RKO (cell line): ENCODE results near the gene OR6C4.
"Not testable (repeated sequence)": the region's sequence is repeated elsewhere in the genome, so short reads cannot be mapped to it uniquely, and the experiment has no call there.

Experiments
- DNase-seq: peaks from one replicate; pipeline ENCODE4 v3.0.0-alpha.2; 2016; ENCODE audit warnings: low spot score

The OR6C4 gene

GRCh38 chr12:55549302-55549701, at the start of gene OR6C4:
Gene OR6C4, plus strand, starts transcription at chr12:55549602. Its CDS starts 1,625 bp downstream, at chr12:55551227.
- DNase-seq = no peak

DNA sequence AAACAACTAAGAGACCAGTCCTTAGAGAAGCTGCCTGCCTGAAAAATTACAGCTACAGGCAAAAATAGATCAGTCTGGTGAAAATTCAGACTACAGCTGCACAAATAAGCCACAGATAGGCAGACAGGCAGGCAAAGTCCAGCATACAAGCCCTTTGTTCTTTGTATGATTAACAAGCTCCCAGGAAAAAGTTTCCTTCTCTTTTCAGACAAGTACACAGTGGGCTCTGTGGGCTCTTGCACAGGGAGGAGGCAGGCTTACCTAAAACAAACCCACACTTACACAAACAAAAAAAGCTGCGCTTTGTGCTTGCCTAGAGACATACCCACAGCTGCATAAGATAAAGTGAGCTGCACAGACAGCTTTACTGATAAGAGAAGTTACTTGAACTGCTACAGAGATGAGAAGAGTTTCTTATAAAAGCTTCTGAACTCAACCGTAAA, 49.6 kb upstream of the OR6C4 start:
- no peak for DNase-seq

GRCh38 chr12:55501601-55502000, 47.8 kb upstream of the OR6C4 start:
- DNase-seq = no peak

DNA sequence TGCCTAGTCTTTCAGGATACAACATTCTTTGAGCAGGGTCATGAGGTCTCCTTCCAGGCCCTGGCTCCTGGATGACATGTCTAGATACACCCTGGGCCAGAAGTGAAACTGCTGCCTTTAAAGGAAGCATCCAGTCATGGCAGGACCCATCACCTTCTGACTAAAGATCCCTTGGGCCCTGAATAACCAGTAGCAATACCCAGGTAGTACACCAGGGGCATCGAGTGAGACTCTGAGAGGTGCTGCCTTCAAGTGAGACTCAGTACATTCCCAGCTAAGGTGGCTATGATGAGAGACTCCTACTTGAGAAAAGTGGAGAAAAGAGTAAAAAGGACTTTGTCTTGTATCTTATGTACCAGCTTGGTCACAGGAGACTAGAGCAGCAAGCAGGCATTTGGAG, 33.7 kb upstream of the OR6C4 start:
- DNase-seq = peak; percentile 1

GRCh38 chr12:55516391-55516790, 33.0 kb upstream of the OR6C4 start:
- no peak for DNase-seq

GRCh38 chr12:55548235-55548634, 1.2 kb upstream of the OR6C4 start:
- not testable (repeated sequence) for DNase-seq

- DNase-seq = no peak
Observed at GRCh38 chr12:55548756-55549155, 646 bp upstream of the OR6C4 start.

GRCh38 chr12:55554296-55554695, 4.9 kb downstream of the OR6C4 start:
- no peak for DNase-seq

DNA sequence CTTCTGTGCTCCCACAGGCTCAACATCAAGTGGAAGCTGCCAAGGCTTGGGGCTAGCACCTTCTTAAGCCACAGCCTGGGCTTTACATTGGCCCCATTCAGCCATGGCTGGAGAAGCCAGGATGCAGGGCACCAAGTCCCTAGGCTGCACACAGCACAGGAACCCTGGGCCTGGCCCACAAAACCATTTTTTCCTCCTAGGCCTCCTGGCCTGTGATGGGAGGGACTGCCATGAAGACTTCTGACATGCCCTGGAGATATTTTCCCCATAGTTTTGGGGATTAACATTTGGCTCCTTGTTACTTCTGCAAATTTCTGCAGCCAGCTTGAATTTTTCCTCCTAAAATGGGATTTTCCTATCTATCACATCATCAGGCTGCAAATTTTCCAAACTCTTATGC, 20.7 kb downstream of the OR6C4 start:
- not testable (repeated sequence) for DNase-seq

DNA sequence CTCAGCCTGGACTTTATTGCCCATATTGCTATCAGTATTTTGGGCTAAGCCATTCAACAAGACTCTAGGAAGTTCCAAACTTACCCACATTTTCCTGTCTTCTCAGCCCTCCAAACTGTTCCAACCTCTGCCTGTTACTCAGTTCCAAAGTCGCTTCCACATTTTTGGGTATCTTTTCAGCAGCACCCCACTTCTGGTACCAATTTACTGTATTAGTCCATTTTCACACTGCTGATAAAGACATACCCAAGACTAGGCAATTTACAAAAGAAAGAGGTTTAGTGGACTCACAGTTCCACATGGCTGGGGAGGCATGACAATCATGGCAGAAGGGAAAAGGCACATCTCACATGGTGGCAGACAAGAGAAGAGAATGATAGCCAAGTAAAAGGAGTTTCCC, 21.3 kb downstream of the OR6C4 start:
- DNase-seq = not testable (repeated sequence)

DNA sequence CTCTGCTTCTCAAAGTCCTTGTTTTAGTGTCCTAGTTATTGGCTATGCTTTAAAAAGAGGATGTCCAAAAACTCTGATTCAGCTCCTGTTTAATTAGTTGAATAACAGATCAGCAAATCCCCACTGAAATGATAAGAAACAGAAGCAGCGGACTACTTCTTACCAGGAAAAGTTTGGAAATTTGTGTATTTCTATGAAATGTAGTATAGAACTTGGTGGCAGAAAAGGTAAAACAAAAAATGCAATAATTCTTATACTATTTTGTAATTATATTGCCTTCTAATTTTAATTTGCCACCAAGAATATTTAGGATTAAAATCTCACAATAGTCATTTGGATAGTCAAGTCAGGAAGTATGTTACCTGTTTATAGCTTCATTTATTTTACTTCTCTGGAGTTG, 22.8 kb downstream of the OR6C4 start, which contains the start of gene OR2AP1:
Gene OR2AP1 (plus strand): TSS at position 301 of the 400 bp plus-strand sequence. CDS start 1,947 bp downstream, outside the sequence.
- no peak for DNase-seq

GRCh38 chr12:55582066-55582465, 32.7 kb downstream of the OR6C4 start:
- DNase-seq = no peak

GRCh38 chr12:55585817-55586216, 36.4 kb downstream of the OR6C4 start:
- no peak for DNase-seq

GRCh38 chr12:55590152-55590551, 40.8 kb downstream of the OR6C4 start:
- DNase-seq = not testable (repeated sequence)
